ENCODE measurements around the gene SNW1.
A peak's percentile ranks its signal among the peaks of the same experiment; 100 is the strongest.

SNW1 gene

GRCh38 chr14:77682158-77682553, 78.8 kb downstream of the SNW1 start:
- no peak overlapping the region for H3K4me3 ChIP-seq (replicated peaks; ENCODE audit: low read depth, low read length)
- TF ChIP-seq, protein P1, sequence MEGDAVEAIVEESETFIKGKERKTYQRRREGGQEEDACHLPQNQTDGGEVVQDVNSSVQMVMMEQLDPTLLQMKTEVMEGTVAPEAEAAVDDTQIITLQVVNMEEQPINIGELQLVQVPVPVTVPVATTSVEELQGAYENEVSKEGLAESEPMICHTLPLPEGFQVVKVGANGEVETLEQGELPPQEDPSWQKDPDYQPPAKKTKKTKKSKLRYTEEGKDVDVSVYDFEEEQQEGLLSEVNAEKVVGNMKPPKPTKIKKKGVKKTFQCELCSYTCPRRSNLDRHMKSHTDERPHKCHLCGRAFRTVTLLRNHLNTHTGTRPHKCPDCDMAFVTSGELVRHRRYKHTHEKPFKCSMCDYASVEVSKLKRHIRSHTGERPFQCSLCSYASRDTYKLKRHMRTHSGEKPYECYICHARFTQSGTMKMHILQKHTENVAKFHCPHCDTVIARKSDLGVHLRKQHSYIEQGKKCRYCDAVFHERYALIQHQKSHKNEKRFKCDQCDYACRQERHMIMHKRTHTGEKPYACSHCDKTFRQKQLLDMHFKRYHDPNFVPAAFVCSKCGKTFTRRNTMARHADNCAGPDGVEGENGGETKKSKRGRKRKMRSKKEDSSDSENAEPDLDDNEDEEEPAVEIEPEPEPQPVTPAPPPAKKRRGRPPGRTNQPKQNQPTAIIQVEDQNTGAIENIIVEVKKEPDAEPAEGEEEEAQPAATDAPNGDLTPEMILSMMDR (IDR thresholded peaks at IDR 0.05; ENCODE audit: low read length, missing control alignments): no peak
- peak; percentile 33 for DNase-seq (ENCODE audit: low read depth)

DNA sequence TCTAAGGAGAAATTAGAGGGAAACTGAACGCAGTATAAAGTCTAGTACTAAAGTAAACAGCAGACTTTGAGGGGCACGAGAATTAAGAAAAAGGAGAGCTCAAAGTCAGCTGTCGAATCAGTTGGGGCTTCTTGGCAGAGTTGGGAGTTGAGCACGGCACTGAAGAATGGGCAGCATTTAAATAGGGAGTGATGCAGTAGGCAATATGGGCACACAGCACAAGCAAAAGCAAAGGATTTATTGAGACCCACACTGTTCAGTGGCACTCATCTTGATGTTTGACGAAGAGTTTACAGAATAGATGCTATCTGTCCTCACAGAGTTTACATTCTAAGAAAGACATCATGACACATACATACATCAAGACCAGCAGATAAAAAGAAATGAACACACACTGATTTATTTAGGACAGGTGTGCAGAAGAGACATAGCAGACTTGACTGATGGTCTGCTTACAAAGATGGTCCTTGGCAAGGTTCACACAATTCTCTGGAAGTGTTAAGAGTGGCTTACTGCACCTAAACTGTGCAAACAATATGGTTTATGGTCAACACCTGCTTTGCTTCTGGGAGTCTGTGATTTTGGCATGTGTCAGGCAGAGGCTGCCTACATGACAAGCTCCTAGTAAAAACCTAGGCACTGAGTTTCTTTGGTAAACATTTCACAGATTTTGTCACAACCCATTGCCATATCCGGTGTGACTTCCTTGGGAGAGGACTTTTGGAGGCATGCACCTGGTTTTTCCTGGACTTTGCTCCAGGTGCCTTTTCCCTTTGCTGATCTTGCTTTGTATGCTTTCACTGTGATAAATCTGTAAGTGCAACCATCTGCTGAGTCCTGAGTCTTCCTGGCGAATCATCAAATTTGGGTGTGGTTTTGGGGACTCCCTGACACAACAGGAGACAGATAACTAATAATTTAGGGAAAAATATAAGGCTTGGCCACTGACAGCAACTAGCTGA, 79.5 kb downstream of the SNW1 start:
- H3K4me3 ChIP-seq (replicated peaks; ENCODE audit: low read depth, low read length): no peak overlapping the region
- peak; percentile 7 for DNase-seq (ENCODE audit: low read depth)
- TF ChIP-seq, protein P1 (IDR thresholded peaks at IDR 0.05; ENCODE audit: low read length, missing control alignments): no peak

- DNase-seq (ENCODE audit: low read depth): no peak
- TF ChIP-seq, protein P1 (IDR thresholded peaks at IDR 0.05; ENCODE audit: low read length, missing control alignments): no peak
- H3K4me3 ChIP-seq (replicated peaks; ENCODE audit: low read depth, low read length): no peak overlapping the region
These were observed 86.0 kb downstream of the SNW1 start for GRCh38 chr14:77674931-77675330.

- DNase-seq (ENCODE audit: low read depth): no peak
- no peak overlapping the region for H3K4me3 ChIP-seq (replicated peaks; ENCODE audit: low read depth, low read length)
- TF ChIP-seq, protein P1 (IDR thresholded peaks at IDR 0.05; ENCODE audit: low read length, missing control alignments): no peak
These were observed 87.8 kb downstream of the SNW1 start for GRCh38 chr14:77673193-77673592.

Measured in fibroblast of pulmonary artery (primary cell).